ENCODE results near the gene POPDC3.
"Not testable (repeated sequence)": the region's sequence is repeated elsewhere in the genome, so short reads cannot be mapped to it uniquely, and the experiment has no call there.

- TF ChIP-seq POLR2A, CTCF (IDR thresholded peaks at IDR 0.05): not testable (repeated sequence)
These were observed 39.4 kb upstream of the POPDC3 start for GRCh38 chr6:105219218-105219617.
